K562 (cell line): Measurements from ENCODE around the gene C1orf198. TPM values are rescaled to one million over a fixed set of nuclear protein-coding genes. Genes with fewer than 3 reads are reported as not detected.

Source experiments
- BCL6 ChIP-seq: fragments of 250-450 bp; sonication (Bioruptor Pico); IDR thresholded peaks from 2 replicates; pipeline ENCODE4 v1.4.0; 2020
- CSDE1 ChIP-seq, 2 experiments: fragments of 450-650 bp; IDR thresholded peaks; 2 replicates each; pipeline ENCODE4 v1.6.1; 2016; ENCODE audit warnings: mild to moderate bottlenecking in 1 of 2
- LARP7 ChIP-seq: fragments of 450-650 bp; IDR thresholded peaks from 2 replicates; pipeline ENCODE4 v1.6.1; 2016
- NFIX ChIP-seq: fragments of 250-450 bp; sonication (Bioruptor Pico); IDR thresholded peaks from 2 replicates; pipeline ENCODE4 v1.4.0; 2020; ENCODE audit warnings: low read depth, mild to moderate bottlenecking, moderate library complexity
- POLR2A ChIP-seq: fragments of 450-650 bp; conservative IDR thresholded peaks from 2 replicates; pipeline ENCODE4 v1.6.1; 2016
- SIRT6 ChIP-seq: IDR thresholded peaks from one replicate; pipeline ENCODE4 v1.6.1; 2012; ENCODE audit warnings: low read depth, mild to moderate bottlenecking, control low read depth, inconsistent platforms, low read length, moderate library complexity
- SIX5 ChIP-seq, 2 experiments: IDR thresholded peaks; 2 replicates each; pipeline ENCODE4 v1.6.1; 2011; ENCODE audit warnings: low read length in 2 of 2, borderline replicate concordance in 1 of 2, low read depth in 1 of 2, mild to moderate bottlenecking in 1 of 2, moderate library complexity in 1 of 2; ENCODE audit not compliant: insufficient read depth in 1 of 2
- ZNF354B ChIP-seq: fragments of 250-450 bp; sonication (Bioruptor Pico); IDR thresholded peaks from 2 replicates; pipeline ENCODE4 v1.4.0; 2020
- ZNF398 ChIP-seq: fragments of 250-450 bp; sonication (Bioruptor Pico); IDR thresholded peaks from 2 replicates; pipeline ENCODE4 v1.8.0; 2021; ENCODE audit warnings: moderate library complexity, mild to moderate bottlenecking, inconsistent platforms
- ZNF592 ChIP-seq: fragments of 450-650 bp; IDR thresholded peaks from 2 replicates; pipeline ENCODE4 v1.6.1; 2017; ENCODE audit warnings: antibody characterized with exemption, mild to moderate bottlenecking
- polyA plus RNA-seq, 8 experiments: library from polyadenylated mRNA; depleted of rRNA in 4 of 8; stranded (reverse) in 5 of 8; unstranded in 3 of 8; fragments of >200 nt; fragmentation: Nextera tagmentation in 2 of 8; fragmentation: Illumina TruSeq in 1 of 8; extraction: Ambion mirVana in 2 of 8; extraction: Trizol in 1 of 8; gene quantifications; 2 replicates each; pipeline versions ENCODE4 v1.2.1 to v1.2.3, GENCODE V29; 2011 to 2014; ENCODE audit warnings: inconsistent platforms in 1 of 8, missing spikeins in 1 of 8
- total RNA-seq, 7 experiments: library from RNA; depleted of rRNA in 6 of 7; stranded (reverse); fragments of >200 nt in 6 of 7; fragmentation: Illumina TruSeq in 2 of 7; extraction: Trizol in 2 of 7; gene quantifications; 2 replicates each; pipeline versions ENCODE4 v1.2.1 to v1.2.3, GENCODE V29; 2011 to 2021; ENCODE audit warnings: low replicate concordance in 1 of 7
- TF ChIP-seq, protein P1 (sequence below): fragments of 250-450 bp; sonication (Bioruptor Pico); IDR thresholded peaks from 2 replicates; pipeline ENCODE4 v1.5.0; 2021; ENCODE audit warnings: mild to moderate bottlenecking, moderate library complexity
- TF ChIP-seq, protein P2 (sequence below): fragments of 250-450 bp; sonication (Bioruptor Pico); IDR thresholded peaks from 2 replicates; pipeline ENCODE4 v1.4.0; 2020

The C1orf198 gene
- total and polyA plus RNA-seq, 9 of the 15 experiments (the other 6 are each of a cell fraction or from before 2014, with no cell fraction given) = 2.0 to 15.1 (median 10.4) TPM

GRCh38 chr1:230867903-230868735 is at the start of gene C1orf198 (continued):
- TF ChIP-seq, protein P1, sequence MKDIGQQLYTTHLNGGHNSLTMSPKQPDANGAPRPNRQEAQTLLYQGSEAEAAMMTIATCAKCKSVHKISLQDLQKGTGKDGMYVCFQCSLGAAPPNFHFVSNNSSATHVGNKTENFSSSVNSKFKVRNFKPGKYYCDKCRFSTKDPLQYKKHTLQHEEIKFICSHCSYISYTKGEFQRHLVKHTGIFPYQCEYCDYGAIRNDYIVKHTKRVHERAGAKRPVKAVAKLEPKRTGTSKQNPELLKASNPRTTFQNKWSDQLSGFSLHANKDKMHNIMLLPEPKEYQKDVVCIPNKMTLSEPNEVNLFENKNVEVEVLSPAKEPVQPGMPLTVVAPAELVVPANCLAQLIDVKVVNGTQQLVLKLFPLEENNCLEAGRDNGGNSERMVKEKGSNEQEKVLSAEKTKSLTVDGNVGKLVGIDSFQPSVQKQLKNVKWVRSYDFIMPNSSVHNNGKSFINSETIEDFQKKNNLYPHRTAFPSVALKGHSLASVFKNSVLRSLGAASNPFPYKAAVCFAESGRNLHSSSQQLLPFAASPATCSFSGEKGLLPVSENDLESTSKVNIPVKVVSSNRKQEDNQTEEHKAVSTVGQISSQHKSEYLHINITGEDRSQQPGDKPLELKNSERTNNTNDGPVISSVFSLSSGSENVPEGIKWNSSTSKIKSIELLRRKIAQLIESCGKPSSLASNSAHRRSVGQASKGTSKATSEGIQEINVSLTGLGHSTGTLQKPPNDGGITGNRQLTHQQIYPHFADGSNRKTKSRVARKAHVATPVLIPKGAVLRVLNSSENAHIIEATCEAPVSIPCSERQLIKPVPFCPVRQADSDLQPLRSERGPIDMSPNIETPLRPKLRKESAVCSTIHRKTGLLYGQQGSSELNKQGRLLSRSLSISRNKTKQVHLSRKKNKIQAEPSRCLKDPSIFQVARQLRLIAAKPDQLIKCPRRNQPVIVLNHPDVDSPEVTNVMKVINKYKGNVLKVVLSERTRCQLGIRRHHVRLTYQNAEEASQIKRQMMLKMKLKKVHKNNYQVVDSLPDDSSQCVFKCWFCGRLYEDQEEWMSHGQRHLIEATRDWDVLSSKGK = no peak
- TF ChIP-seq LARP7 = no peak
- TF ChIP-seq ZNF592 = no peak
- peak; percentile 66 for TF ChIP-seq POLR2A
- TF ChIP-seq NFIX (CRISPR knock-in tag) = no peak
- TF ChIP-seq, protein P2, sequence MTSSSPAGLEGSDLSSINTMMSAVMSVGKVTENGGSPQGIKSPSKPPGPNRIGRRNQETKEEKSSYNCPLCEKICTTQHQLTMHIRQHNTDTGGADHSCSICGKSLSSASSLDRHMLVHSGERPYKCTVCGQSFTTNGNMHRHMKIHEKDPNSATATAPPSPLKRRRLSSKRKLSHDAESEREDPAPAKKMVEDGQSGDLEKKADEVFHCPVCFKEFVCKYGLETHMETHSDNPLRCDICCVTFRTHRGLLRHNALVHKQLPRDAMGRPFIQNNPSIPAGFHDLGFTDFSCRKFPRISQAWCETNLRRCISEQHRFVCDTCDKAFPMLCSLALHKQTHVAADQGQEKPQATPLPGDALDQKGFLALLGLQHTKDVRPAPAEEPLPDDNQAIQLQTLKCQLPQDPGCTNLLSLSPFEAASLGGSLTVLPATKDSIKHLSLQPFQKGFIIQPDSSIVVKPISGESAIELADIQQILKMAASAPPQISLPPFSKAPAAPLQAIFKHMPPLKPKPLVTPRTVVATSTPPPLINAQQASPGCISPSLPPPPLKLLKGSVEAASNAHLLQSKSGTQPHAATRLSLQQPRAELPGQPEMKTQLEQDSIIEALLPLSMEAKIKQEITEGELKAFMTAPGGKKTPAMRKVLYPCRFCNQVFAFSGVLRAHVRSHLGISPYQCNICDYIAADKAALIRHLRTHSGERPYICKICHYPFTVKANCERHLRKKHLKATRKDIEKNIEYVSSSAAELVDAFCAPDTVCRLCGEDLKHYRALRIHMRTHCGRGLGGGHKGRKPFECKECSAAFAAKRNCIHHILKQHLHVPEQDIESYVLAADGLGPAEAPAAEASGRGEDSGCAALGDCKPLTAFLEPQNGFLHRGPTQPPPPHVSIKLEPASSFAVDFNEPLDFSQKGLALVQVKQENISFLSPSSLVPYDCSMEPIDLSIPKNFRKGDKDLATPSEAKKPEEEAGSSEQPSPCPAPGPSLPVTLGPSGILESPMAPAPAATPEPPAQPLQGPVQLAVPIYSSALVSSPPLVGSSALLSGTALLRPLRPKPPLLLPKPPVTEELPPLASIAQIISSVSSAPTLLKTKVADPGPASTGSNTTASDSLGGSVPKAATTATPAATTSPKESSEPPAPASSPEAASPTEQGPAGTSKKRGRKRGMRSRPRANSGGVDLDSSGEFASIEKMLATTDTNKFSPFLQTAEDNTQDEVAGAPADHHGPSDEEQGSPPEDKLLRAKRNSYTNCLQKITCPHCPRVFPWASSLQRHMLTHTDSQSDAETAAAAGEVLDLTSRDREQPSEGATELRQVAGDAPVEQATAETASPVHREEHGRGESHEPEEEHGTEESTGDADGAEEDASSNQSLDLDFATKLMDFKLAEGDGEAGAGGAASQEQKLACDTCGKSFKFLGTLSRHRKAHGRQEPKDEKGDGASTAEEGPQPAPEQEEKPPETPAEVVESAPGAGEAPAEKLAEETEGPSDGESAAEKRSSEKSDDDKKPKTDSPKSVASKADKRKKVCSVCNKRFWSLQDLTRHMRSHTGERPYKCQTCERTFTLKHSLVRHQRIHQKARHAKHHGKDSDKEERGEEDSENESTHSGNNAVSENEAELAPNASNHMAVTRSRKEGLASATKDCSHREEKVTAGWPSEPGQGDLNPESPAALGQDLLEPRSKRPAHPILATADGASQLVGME (CRISPR knock-in tag) = no peak
- TF ChIP-seq CSDE1 (IDR thresholded peaks at IDR 0.05) = no peak
- no peak for TF ChIP-seq SIX5 (IDR thresholded peaks at IDR 0.05; ENCODE audit: borderline replicate concordance in 1 of 2, insufficient read depth in 1 of 2, low read depth in 1 of 2, low read length in 2 of 2)
- TF ChIP-seq BCL6 (CRISPR knock-in tag) = no peak
- TF ChIP-seq SIRT6 = no peak
- no peak for TF ChIP-seq ZNF398 (CRISPR knock-in tag)
- no peak for TF ChIP-seq ZNF354B (CRISPR knock-in tag)
